HepG2 (cell line): ENCODE results near the gene QSER1. TPM values are rescaled to one million over a fixed set of nuclear protein-coding genes. Genes with fewer than 3 reads are reported as not detected.

ENCODE experiments used
- ETV5 ChIP-seq: IDR thresholded peaks from 2 replicates; pipeline ENCODE4 v1.6.1; 2018; ENCODE audit warnings: missing biosample characterization, missing genetic modification reagents, inconsistent platforms, borderline replicate concordance
- PAF1 ChIP-seq: IDR thresholded peaks from 2 replicates; pipeline ENCODE4 v1.6.1; 2016; ENCODE audit warnings: missing genetic modification reagents, missing compliant biosample characterization
- SATB2 ChIP-seq: sonication (generic); formaldehyde crosslinking; IDR thresholded peaks from 2 replicates; pipeline ENCODE4 v1.5.0; 2020; ENCODE audit warnings: missing genetic modification reagents
- SP4 ChIP-seq: sonication (generic); formaldehyde crosslinking; IDR thresholded peaks from 2 replicates; pipeline ENCODE4 v1.8.1; 2023; ENCODE audit warnings: mild to moderate bottlenecking, missing genetic modification reagents
- ZNF296 ChIP-seq: sonication (generic); formaldehyde crosslinking; conservative IDR thresholded peaks from 2 replicates; pipeline ENCODE4 v1.5.0; 2020; ENCODE audit warnings: mild to moderate bottlenecking, missing genetic modification reagents
- ZNF629 ChIP-seq: sonication (generic); formaldehyde crosslinking; conservative IDR thresholded peaks from 2 replicates; pipeline ENCODE4 v1.5.0; 2020; ENCODE audit warnings: missing genetic modification reagents
- ZSCAN29 ChIP-seq: sonication (generic); formaldehyde crosslinking; conservative IDR thresholded peaks from 2 replicates; pipeline ENCODE4 v1.4.0; 2020; ENCODE audit warnings: mild to moderate bottlenecking, missing genetic modification reagents
- ZSCAN30 ChIP-seq: sonication (generic); formaldehyde crosslinking; IDR thresholded peaks from 2 replicates; pipeline ENCODE4 v1.5.0; 2020; ENCODE audit warnings: mild to moderate bottlenecking, missing genetic modification reagents
- polyA plus RNA-seq, 8 experiments: library from polyadenylated mRNA; depleted of rRNA in 3 of 8; stranded (reverse) in 7 of 8; unstranded in 1 of 8; fragments of >200 nt; fragmentation: Illumina TruSeq in 4 of 8; extraction: Trizol in 4 of 8; gene quantifications; 2 replicates each; pipeline versions ENCODE4 v1.2.1 to v1.2.3, GENCODE V29; 2011 to 2016; ENCODE audit warnings: low read depth in 4 of 8, missing spikeins in 1 of 8, mixed read lengths in 1 of 8; ENCODE audit not compliant: insufficient read depth in 1 of 8
- total RNA-seq, 5 experiments: library from RNA; depleted of rRNA; stranded (reverse); fragments of >200 nt; fragmentation: Illumina TruSeq; extraction: Trizol; gene quantifications; 2 replicates each; pipeline ENCODE4 v1.2.3, GENCODE V29; 2016; ENCODE audit warnings: low read depth in 1 of 5
- TF ChIP-seq, protein P1 (sequence below): sonication (generic); formaldehyde crosslinking; IDR thresholded peaks from 2 replicates; pipeline ENCODE4 v1.4.0; 2020; ENCODE audit warnings: missing genetic modification reagents
- TF ChIP-seq, protein P2 (sequence below): sonication (generic); formaldehyde crosslinking; IDR thresholded peaks from 2 replicates; pipeline ENCODE4 v1.4.0; 2020; ENCODE audit warnings: missing genetic modification reagents
- TF ChIP-seq, protein P3 (sequence below): sonication (generic); formaldehyde crosslinking; IDR thresholded peaks from 2 replicates; pipeline ENCODE4 v1.4.0; 2020; ENCODE audit warnings: missing genetic modification reagents, borderline replicate concordance
- TF ChIP-seq, protein P4 (sequence below): sonication (generic); formaldehyde crosslinking; IDR thresholded peaks from 2 replicates; pipeline ENCODE4 v1.8.1; 2023; ENCODE audit warnings: mild to moderate bottlenecking, missing genetic modification reagents, borderline replicate concordance
- TF ChIP-seq, protein P5 (sequence below): sonication (generic); formaldehyde crosslinking; IDR thresholded peaks from 2 replicates; pipeline ENCODE4 v1.4.0; 2020; ENCODE audit warnings: mild to moderate bottlenecking, missing genetic modification reagents, borderline replicate concordance
- TF ChIP-seq, protein P6 (sequence below): sonication (generic); formaldehyde crosslinking; IDR thresholded peaks from 2 replicates; pipeline ENCODE4 v1.8.0; 2022; ENCODE audit warnings: missing genetic modification reagents, low read depth, mild to moderate bottlenecking, borderline replicate concordance

Gene QSER1
- total and polyA plus RNA-seq, 2 of the 13 experiments (the other 11 are each of a cell fraction or from before 2014, with no cell fraction given): 8.9 to 17.3 TPM

DNA sequence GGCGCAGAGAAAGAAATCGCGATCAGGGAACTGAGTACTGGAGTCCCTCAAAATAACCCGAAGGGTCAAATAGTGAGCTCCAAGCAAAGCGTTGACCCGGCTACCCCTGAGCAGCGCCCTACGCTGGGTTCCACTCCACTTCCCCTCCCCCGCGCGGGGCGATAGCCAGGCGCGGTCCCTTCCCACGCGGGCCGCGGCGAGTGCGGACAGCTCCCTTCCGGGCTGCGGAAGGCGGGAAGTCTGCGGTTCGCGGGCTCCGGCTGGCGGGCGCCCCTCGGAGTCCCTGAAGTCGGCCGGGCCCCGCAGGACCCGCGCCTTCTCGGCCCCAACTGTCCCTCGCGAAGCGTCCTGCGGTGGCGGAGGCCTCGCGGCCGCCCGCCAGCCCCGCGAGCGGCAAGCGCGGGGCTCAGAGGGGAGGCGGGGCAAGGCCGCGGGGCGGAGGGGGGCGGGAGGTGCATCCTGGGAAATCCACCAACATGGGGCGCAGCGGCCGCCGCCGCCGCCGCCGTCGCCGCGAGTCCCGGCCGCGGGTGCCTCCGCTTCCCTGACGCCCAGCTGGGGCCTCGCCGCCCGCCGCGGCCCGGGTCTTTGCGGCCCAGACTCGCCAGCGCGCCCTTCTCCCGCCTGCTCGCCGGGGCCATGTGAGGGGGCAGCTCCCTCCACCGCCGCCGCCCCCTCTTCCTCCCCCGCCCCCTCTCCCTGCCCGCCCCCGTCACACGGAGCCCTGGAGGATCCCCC lies at the start of gene QSER1 (continued):
- TF ChIP-seq, protein P1, sequence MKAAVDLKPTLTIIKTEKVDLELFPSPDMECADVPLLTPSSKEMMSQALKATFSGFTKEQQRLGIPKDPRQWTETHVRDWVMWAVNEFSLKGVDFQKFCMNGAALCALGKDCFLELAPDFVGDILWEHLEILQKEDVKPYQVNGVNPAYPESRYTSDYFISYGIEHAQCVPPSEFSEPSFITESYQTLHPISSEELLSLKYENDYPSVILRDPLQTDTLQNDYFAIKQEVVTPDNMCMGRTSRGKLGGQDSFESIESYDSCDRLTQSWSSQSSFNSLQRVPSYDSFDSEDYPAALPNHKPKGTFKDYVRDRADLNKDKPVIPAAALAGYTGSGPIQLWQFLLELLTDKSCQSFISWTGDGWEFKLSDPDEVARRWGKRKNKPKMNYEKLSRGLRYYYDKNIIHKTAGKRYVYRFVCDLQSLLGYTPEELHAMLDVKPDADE: no peak
- TF ChIP-seq ZNF296 (CRISPR knock-in tag) (no peak), ZSCAN30 (no peak), SP4 (CRISPR knock-in tag) (no peak), ZSCAN29 (CRISPR knock-in tag) (no peak), PAF1 (CRISPR knock-in tag) (no peak), SATB2 (CRISPR knock-in tag) (no peak), ZNF629 (CRISPR knock-in tag) (no peak), ETV5 (CRISPR knock-in tag) (no peak)
- TF ChIP-seq, protein P2, sequence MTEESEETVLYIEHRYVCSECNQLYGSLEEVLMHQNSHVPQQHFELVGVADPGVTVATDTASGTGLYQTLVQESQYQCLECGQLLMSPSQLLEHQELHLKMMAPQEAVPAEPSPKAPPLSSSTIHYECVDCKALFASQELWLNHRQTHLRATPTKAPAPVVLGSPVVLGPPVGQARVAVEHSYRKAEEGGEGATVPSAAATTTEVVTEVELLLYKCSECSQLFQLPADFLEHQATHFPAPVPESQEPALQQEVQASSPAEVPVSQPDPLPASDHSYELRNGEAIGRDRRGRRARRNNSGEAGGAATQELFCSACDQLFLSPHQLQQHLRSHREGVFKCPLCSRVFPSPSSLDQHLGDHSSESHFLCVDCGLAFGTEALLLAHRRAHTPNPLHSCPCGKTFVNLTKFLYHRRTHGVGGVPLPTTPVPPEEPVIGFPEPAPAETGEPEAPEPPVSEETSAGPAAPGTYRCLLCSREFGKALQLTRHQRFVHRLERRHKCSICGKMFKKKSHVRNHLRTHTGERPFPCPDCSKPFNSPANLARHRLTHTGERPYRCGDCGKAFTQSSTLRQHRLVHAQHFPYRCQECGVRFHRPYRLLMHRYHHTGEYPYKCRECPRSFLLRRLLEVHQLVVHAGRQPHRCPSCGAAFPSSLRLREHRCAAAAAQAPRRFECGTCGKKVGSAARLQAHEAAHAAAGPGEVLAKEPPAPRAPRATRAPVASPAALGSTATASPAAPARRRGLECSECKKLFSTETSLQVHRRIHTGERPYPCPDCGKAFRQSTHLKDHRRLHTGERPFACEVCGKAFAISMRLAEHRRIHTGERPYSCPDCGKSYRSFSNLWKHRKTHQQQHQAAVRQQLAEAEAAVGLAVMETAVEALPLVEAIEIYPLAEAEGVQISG (CRISPR knock-in tag): no peak; the same call in none of the 2 replicates
- TF ChIP-seq, protein P3, sequence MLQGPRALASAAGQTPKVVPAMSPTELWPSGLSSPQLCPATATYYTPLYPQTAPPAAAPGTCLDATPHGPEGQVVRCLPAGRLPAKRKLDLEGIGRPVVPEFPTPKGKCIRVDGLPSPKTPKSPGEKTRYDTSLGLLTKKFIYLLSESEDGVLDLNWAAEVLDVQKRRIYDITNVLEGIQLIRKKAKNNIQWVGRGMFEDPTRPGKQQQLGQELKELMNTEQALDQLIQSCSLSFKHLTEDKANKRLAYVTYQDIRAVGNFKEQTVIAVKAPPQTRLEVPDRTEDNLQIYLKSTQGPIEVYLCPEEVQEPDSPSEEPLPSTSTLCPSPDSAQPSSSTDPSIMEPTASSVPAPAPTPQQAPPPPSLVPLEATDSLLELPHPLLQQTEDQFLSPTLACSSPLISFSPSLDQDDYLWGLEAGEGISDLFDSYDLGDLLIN (CRISPR knock-in tag): no peak
- TF ChIP-seq, protein P4, sequence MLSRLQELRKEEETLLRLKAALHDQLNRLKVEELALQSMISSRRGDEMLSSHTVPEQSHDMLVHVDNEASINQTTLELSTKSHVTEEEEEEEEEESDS (CRISPR knock-in tag): no peak
- TF ChIP-seq, protein P5, sequence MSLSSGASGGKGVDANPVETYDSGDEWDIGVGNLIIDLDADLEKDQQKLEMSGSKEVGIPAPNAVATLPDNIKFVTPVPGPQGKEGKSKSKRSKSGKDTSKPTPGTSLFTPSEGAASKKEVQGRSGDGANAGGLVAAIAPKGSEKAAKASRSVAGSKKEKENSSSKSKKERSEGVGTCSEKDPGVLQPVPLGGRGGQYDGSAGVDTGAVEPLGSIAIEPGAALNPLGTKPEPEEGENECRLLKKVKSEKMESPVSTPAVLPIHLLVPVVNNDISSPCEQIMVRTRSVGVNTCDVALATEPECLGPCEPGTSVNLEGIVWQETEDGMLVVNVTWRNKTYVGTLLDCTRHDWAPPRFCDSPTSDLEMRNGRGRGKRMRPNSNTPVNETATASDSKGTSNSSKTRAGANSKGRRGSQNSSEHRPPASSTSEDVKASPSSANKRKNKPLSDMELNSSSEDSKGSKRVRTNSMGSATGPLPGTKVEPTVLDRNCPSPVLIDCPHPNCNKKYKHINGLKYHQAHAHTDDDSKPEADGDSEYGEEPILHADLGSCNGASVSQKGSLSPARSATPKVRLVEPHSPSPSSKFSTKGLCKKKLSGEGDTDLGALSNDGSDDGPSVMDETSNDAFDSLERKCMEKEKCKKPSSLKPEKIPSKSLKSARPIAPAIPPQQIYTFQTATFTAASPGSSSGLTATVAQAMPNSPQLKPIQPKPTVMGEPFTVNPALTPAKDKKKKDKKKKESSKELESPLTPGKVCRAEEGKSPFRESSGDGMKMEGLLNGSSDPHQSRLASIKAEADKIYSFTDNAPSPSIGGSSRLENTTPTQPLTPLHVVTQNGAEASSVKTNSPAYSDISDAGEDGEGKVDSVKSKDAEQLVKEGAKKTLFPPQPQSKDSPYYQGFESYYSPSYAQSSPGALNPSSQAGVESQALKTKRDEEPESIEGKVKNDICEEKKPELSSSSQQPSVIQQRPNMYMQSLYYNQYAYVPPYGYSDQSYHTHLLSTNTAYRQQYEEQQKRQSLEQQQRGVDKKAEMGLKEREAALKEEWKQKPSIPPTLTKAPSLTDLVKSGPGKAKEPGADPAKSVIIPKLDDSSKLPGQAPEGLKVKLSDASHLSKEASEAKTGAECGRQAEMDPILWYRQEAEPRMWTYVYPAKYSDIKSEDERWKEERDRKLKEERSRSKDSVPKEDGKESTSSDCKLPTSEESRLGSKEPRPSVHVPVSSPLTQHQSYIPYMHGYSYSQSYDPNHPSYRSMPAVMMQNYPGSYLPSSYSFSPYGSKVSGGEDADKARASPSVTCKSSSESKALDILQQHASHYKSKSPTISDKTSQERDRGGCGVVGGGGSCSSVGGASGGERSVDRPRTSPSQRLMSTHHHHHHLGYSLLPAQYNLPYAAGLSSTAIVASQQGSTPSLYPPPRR: no peak
- TF ChIP-seq, protein P6, sequence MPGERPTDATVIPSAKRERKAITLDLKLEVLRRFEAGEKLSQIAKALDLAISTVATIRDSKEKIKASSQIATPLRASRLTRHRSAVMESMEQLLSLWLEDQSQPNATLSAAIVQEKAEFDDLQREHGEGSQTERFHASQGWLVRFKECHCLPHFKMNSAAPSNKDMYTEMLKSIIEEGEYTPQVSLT (CRISPR knock-in tag): no peak
